ENCODE measurements around the gene PLPPR1.

PLPPR1 gene

DNA sequence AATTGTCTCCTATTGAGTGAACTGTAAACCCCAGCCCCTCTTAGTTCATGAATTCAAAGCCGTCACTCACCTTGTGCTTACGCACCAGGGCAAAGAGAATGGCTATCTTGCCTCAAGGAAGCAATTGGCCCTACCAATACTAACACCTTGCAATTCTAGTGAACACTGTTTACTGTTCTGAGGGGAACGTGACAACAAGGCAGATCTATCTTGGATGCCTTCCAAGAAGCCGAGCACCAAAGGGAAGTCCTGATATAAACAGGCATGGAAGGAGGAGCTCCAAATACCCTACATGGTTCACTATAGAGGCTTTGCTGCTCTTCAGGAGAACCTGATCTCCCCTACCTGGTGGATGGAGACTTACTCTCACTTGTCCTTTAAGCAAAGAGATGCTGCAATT is 1.7 kb upstream of the PLPPR1 start:
- H3F3A ChIP-seq (ENCODE audit: insufficient read depth) = no peaks in the 10 kb centered on the region
- H3K9me3 ChIP-seq (ENCODE audit: insufficient read depth, low read length) = no peaks in the 10 kb centered on the region
- H3K79me2 ChIP-seq (ENCODE audit: insufficient read depth, low read length) = no peaks in the 10 kb centered on the region
- no peaks in the 10 kb centered on the region for H3K36me3 ChIP-seq (ENCODE audit: low read length)
- H3K4me2 ChIP-seq (ENCODE audit: low read depth, low read length, poor library complexity, severe bottlenecking) = no peak overlapping the region
- H4K20me1 ChIP-seq (ENCODE audit: low read depth, low read length) = no peaks in the 10 kb centered on the region
- no peaks in the 10 kb centered on the region for H3K27me3 ChIP-seq (ENCODE audit: low read length)
- no peak overlapping the region for H3K27ac ChIP-seq (ENCODE audit: low read depth, low read length)
- H3K9ac ChIP-seq (ENCODE audit: low read length) = no peak overlapping the region
- H3K4me3 ChIP-seq (ENCODE audit: insufficient read depth, low read length, poor library complexity, severe bottlenecking) = no peak overlapping the region
- TF ChIP-seq, protein P1, sequence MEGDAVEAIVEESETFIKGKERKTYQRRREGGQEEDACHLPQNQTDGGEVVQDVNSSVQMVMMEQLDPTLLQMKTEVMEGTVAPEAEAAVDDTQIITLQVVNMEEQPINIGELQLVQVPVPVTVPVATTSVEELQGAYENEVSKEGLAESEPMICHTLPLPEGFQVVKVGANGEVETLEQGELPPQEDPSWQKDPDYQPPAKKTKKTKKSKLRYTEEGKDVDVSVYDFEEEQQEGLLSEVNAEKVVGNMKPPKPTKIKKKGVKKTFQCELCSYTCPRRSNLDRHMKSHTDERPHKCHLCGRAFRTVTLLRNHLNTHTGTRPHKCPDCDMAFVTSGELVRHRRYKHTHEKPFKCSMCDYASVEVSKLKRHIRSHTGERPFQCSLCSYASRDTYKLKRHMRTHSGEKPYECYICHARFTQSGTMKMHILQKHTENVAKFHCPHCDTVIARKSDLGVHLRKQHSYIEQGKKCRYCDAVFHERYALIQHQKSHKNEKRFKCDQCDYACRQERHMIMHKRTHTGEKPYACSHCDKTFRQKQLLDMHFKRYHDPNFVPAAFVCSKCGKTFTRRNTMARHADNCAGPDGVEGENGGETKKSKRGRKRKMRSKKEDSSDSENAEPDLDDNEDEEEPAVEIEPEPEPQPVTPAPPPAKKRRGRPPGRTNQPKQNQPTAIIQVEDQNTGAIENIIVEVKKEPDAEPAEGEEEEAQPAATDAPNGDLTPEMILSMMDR (IDR thresholded peaks at IDR 0.05; ENCODE audit: insufficient read depth, low read length, poor library complexity, severe bottlenecking) = no peak
- TF ChIP-seq EZH2phosphoT487 (conservative IDR thresholded peaks at IDR 0.05; ENCODE audit: low read length) = no peak
- no peaks in the 10 kb centered on the region for H3K9me2 ChIP-seq (replicated peaks; ENCODE audit: insufficient read depth, low read length)
- H2AFZ ChIP-seq (ENCODE audit: low read depth, low read length, severe bottlenecking) = no peak overlapping the region

DNA sequence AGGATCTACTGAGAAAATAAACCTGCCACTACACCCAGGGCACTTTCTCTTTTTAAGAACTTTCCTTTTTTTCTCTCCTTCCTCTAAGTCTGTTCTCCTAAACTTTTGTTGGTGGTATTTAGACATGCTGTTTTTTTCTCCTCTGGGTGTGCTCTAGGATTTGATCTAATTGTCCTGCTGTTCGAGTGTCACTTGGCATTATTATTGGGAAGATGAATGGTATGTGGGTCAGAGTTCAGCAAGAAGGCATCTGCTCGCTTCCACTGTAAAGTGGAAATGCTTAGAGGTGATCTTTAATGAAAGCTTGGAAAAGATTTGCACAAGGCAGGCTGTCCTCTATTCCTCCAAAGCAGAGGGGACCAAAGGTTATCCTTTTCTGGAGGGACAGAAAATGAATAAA is 1.3 kb upstream of the PLPPR1 start:
- H2AFZ ChIP-seq (ENCODE audit: low read depth, low read length, severe bottlenecking) = no peak overlapping the region
- no peak overlapping the region for H3K9ac ChIP-seq (ENCODE audit: low read length)
- H3K36me3 ChIP-seq (ENCODE audit: low read length) = no peaks in the 10 kb centered on the region
- no peak overlapping the region for H3K4me2 ChIP-seq (ENCODE audit: low read depth, low read length, poor library complexity, severe bottlenecking)
- H3K27ac ChIP-seq (ENCODE audit: low read depth, low read length) = no peak overlapping the region
- no peaks in the 10 kb centered on the region for H3K27me3 ChIP-seq (ENCODE audit: low read length)
- no peaks in the 10 kb centered on the region for H4K20me1 ChIP-seq (ENCODE audit: low read depth, low read length)
- H3K4me3 ChIP-seq (ENCODE audit: insufficient read depth, low read length, poor library complexity, severe bottlenecking) = no peak overlapping the region
- no peak for TF ChIP-seq EZH2phosphoT487 (conservative IDR thresholded peaks at IDR 0.05; ENCODE audit: low read length)
- TF ChIP-seq, protein P1 (IDR thresholded peaks at IDR 0.05; ENCODE audit: insufficient read depth, low read length, poor library complexity, severe bottlenecking) = no peak
- no peaks in the 10 kb centered on the region for H3K9me3 ChIP-seq (ENCODE audit: insufficient read depth, low read length)
- H3K79me2 ChIP-seq (ENCODE audit: insufficient read depth, low read length) = no peaks in the 10 kb centered on the region
- H3K9me2 ChIP-seq (replicated peaks; ENCODE audit: insufficient read depth, low read length) = no peaks in the 10 kb centered on the region
- no peaks in the 10 kb centered on the region for H3F3A ChIP-seq (ENCODE audit: insufficient read depth)

DNA sequence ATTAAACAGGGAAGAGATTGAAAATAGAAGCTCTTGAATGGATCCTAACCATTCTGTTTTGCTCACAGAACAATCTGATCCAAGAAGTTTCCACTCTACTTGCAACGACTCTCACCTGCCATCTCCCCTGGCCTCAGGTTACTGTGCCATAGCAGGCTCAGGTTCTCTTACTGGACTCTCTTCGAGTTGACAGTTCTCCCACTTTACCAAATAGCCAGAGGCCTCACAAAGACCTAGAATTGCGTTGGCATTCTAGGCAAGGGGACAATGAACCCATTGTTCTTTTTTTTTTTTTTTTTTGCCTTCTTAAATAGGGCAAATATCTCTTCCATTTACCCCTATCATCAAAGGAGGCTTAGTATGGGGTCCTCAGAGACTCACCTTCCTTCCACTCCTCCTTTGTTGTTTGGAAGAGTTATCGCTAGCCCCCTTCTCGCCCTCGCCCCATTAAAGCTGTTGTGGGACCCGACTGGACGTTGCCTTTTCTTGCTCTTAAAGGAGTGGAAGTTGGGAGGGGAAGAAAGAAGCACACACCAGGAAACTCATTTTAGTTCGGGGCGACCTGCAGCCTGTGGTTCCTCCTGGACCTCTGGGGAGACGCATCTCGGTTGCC is 688 bp upstream of the PLPPR1 start:
- no peak overlapping the region for H3K4me3 ChIP-seq (ENCODE audit: insufficient read depth, low read length, poor library complexity, severe bottlenecking)
- H3K9me3 ChIP-seq (ENCODE audit: insufficient read depth, low read length) = no peaks in the 10 kb centered on the region
- H3K36me3 ChIP-seq (ENCODE audit: low read length) = no peaks in the 10 kb centered on the region
- TF ChIP-seq, protein P1 (IDR thresholded peaks at IDR 0.05; ENCODE audit: insufficient read depth, low read length, poor library complexity, severe bottlenecking) = no peak
- no peak for TF ChIP-seq EZH2phosphoT487 (conservative IDR thresholded peaks at IDR 0.05; ENCODE audit: low read length)
- no peaks in the 10 kb centered on the region for H4K20me1 ChIP-seq (ENCODE audit: low read depth, low read length)
- no peak overlapping the region for H3K4me2 ChIP-seq (ENCODE audit: low read depth, low read length, poor library complexity, severe bottlenecking)
- no peaks in the 10 kb centered on the region for H3K79me2 ChIP-seq (ENCODE audit: insufficient read depth, low read length)
- H2AFZ ChIP-seq (ENCODE audit: low read depth, low read length, severe bottlenecking) = no peak overlapping the region
- no peaks in the 10 kb centered on the region for H3F3A ChIP-seq (ENCODE audit: insufficient read depth)
- no peak overlapping the region for H3K27ac ChIP-seq (ENCODE audit: low read depth, low read length)
- H3K9me2 ChIP-seq (replicated peaks; ENCODE audit: insufficient read depth, low read length) = no peaks in the 10 kb centered on the region
- no peaks in the 10 kb centered on the region for H3K27me3 ChIP-seq (ENCODE audit: low read length)
- no peak overlapping the region for H3K9ac ChIP-seq (ENCODE audit: low read length)

All from SU-DHL-6 (cell line).